Measurements from ENCODE around the gene CENPN. TPM values are rescaled to one million over a fixed set of nuclear protein-coding genes. Genes with fewer than 3 reads are reported as not detected.

Gene CENPN
- total RNA-seq, 5 donors from 2014 or later (not counting 1 experiment from before 2014, with no cell fraction given), result 1.3 to 9.0 (median 2.8) TPM

- H3K36me3 Mint-ChIP-seq, result no peaks in the 10 kb centered on the region
Measured at GRCh38 chr16:81080233-81080632, 73.2 kb downstream of the CENPN start.

GRCh38 chr16:81081014-81081413, 74.0 kb downstream of the CENPN start:
- no peak for DNase-seq
- Histone ChIP-seq H3K4me3 (ENCODE audit: control insufficient read depth in 1 of 2, extremely low read depth in 1 of 2, low read length in 1 of 2) (no peak overlapping the region), H3K27me3 (replicated peaks in 1 of 2; ENCODE audit: control insufficient read depth in 2 of 2, extremely low read depth in 1 of 2, insufficient read depth in 2 of 2, low read length in 1 of 2) (no peaks in the 10 kb centered on the region), H3K4me1 (ENCODE audit: control insufficient read depth in 1 of 2, extremely low read depth in 1 of 2, insufficient read depth in 2 of 2, low read length in 2 of 2) (peaks cover 5 to 11% of the 10 kb centered on the region in 2 experiments), H3K36me3 (ENCODE audit: control insufficient read depth in 2 of 2, extremely low read depth in 1 of 2, insufficient read depth in 1 of 2, low read length in 1 of 2) (no peaks in the 10 kb centered on the region), H3K9me3 (no peaks in the 10 kb centered on the region), H3K27ac (ENCODE audit: low read length) (no peak overlapping the region)
- POLR2A ChIA-PET, result no interaction called here
- Mint-ChIP-seq H3K27me3 (no peaks in the 10 kb centered on the region), H3K4me3 (no peak overlapping the region), H3K36me3 (no peaks in the 10 kb centered on the region), H3K4me1 (peaks cover 3 to 8% (median 4%) of the 10 kb centered on the region in 3 donors), H3K27ac (no peak overlapping the region), H3K9me3 (no peaks in the 10 kb centered on the region)
- 100% methylated on average over 1 of the region's 4 CpGs for WGBS (ENCODE audit: insufficient coverage)
- CTCF ChIA-PET, result no interaction called here
- no peak for ATAC-seq (replicated peaks in 1 of 4)

More at GRCh38 chr16:81080233-81080632, 73.2 kb downstream of the CENPN start:
- no peaks in the 10 kb centered on the region for H3K27me3 Mint-ChIP-seq
- no peak overlapping the region for H3K27ac Mint-ChIP-seq
- CTCF ChIA-PET, result interaction anchor here (0.7 kb wide), 2 partner anchors 40 to 71 kb away, joined by 4 to 7 read pairs; no protein-coding TSS in a partner anchor
- POLR2A ChIA-PET, result no interaction called here
- Histone ChIP-seq H3K4me3 (ENCODE audit: control insufficient read depth in 1 of 2, extremely low read depth in 1 of 2, low read length in 1 of 2) (no peak overlapping the region), H3K27me3 (replicated peaks in 1 of 2; ENCODE audit: control insufficient read depth in 2 of 2, extremely low read depth in 1 of 2, insufficient read depth in 2 of 2, low read length in 1 of 2) (no peaks in the 10 kb centered on the region), H3K27ac (ENCODE audit: low read length) (no peak overlapping the region), H3K9me3 (no peaks in the 10 kb centered on the region), H3K36me3 (ENCODE audit: control insufficient read depth in 2 of 2, extremely low read depth in 1 of 2, insufficient read depth in 1 of 2, low read length in 1 of 2) (no peaks in the 10 kb centered on the region), H3K4me1 (ENCODE audit: control insufficient read depth in 1 of 2, extremely low read depth in 1 of 2, insufficient read depth in 2 of 2, low read length in 2 of 2) (peaks cover 5 to 11% of the 10 kb centered on the region in 2 experiments)
- peaks cover 3 to 8% (median 4%) of the 10 kb centered on the region in 3 donors for H3K4me1 Mint-ChIP-seq
- DNase-seq (no peak), ATAC-seq (replicated peaks in 1 of 4) (no peak)
- no peak overlapping the region for H3K4me3 Mint-ChIP-seq
- 100% methylated on average over 1 of the region's 1 CpG for WGBS (ENCODE audit: insufficient coverage)
- H3K9me3 Mint-ChIP-seq, result no peaks in the 10 kb centered on the region

Other genes starting within 250 kb of the CENPN start
- 10 to 100 TPM; 15.4 to 45.4 (median 32.1) TPM for gene CDYL2, start 202.6 kb upstream of the CENPN start, total RNA-seq
- 10 to 100 TPM; 29.9 to 56.1 (median 38.1) TPM for gene CMC2, start 329 bp upstream of the CENPN start, total RNA-seq
- 10 to 100 TPM; 30.2 to 36.2 (median 31.8) TPM for gene ATMIN, start 28.6 kb downstream of the CENPN start, total RNA-seq
- gene C16orf46, start 70.0 kb downstream of the CENPN start, total RNA-seq, result under 1 TPM in 4 of 5 donors, not detected in 1; 0.26 to 0.96 (median 0.36) TPM
- 1 to 10 TPM; 2.8 to 5.4 (median 4.2) TPM for gene GCSH, start 89.2 kb downstream of the CENPN start, total RNA-seq
- not detected for gene BCO1, start 231.5 kb downstream of the CENPN start, total RNA-seq

Measured in T-cell (primary cell).